Measurements from ENCODE around the gene HSDL2.

- TF ChIP-seq EZH2 (IDR thresholded peaks at IDR 0.05; ENCODE audit: borderline replicate concordance, low read length) (no peak), CTCF (IDR thresholded peaks at IDR 0.05; ENCODE audit: low read length) (no peak)
These were observed 27.7 kb upstream of the HSDL2 start for GRCh38 chr9:112352209-112352608.
